Measurements from ENCODE around the gene RBBP9.

RBBP9 gene

GRCh38 chr20:18466894-18467730 lies 29.9 kb downstream of the RBBP9 start, which contains the start of the genes DZANK1 and POLR3F:
Gene DZANK1, minus strand, starts transcription at chr20:18467030. Its CDS starts 1,672 bp downstream, at chr20:18465358.
Gene POLR3F, plus strand, starts transcription at chr20:18467390. Its CDS starts 117 bp downstream, at chr20:18467507.
- H3K27ac ChIP-seq: peak within 1 kb of the TSS; percentile 96
- TF ChIP-seq, protein P1, sequence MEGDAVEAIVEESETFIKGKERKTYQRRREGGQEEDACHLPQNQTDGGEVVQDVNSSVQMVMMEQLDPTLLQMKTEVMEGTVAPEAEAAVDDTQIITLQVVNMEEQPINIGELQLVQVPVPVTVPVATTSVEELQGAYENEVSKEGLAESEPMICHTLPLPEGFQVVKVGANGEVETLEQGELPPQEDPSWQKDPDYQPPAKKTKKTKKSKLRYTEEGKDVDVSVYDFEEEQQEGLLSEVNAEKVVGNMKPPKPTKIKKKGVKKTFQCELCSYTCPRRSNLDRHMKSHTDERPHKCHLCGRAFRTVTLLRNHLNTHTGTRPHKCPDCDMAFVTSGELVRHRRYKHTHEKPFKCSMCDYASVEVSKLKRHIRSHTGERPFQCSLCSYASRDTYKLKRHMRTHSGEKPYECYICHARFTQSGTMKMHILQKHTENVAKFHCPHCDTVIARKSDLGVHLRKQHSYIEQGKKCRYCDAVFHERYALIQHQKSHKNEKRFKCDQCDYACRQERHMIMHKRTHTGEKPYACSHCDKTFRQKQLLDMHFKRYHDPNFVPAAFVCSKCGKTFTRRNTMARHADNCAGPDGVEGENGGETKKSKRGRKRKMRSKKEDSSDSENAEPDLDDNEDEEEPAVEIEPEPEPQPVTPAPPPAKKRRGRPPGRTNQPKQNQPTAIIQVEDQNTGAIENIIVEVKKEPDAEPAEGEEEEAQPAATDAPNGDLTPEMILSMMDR (IDR thresholded peaks at IDR 0.05; ENCODE audit: low read depth, low read length): no peak
- no peaks in the 10 kb centered on the region for H3K9me3 ChIP-seq (ENCODE audit: severe bottlenecking)
- peak within 1 kb of the TSS; percentile 94 for H3K4me3 ChIP-seq (ENCODE audit: low read depth, low read length)
- peaks cover 5% of the 10 kb centered on the region for H3K36me3 ChIP-seq
- peak; percentile 97 for DNase-seq
- H3K27me3 ChIP-seq (ENCODE audit: insufficient read depth, low read depth, severe bottlenecking): no peaks in the 10 kb centered on the region

GRCh38 chr20:18466574-18466893 lies 30.5 kb downstream of the RBBP9 start:
- Histone ChIP-seq H3K36me3 (peaks cover 5% of the 10 kb centered on the region), H3K27me3 (ENCODE audit: insufficient read depth, low read depth, severe bottlenecking) (no peaks in the 10 kb centered on the region), H3K9me3 (ENCODE audit: severe bottlenecking) (no peaks in the 10 kb centered on the region), H3K4me3 (ENCODE audit: low read depth, low read length) (peak overlapping the region; percentile 94), H3K27ac (peak overlapping the region; percentile 96)
- TF ChIP-seq, protein P1 (IDR thresholded peaks at IDR 0.05; ENCODE audit: low read depth, low read length): no peak
- no peak for DNase-seq

DNA sequence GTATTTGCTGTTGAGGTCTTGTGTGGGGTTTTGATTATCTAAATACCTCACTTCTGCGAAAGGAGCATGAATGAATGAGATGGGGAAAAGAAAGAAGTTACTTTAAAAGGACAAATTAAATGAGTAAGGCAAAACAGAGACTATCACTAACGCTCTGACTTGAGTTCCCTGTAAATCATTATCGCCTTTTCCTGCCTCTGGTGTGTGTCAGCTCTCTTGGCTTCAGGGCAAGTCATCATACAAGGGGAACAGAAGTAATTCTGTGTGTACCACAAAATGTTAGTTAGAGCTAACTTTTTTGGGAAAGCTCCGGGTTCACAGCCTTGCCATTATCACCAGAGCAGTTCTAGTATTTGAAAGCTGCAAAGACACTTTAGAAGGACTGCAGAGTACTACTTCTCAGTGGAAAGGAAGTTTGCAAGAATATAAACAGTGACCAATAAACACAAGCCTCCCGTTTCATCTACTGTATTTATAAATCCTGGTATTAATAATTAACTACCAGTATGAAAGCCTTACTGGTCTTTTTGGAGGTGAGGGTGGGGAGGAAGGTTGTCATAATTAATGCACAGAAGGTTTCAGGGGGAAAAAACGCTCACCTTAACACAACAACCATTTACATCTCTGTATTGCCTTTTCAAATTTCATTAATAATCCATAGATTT lies 31.4 kb downstream of the RBBP9 start:
- DNase-seq: no peak
- H3K36me3 ChIP-seq: peaks cover 5% of the 10 kb centered on the region
- no peaks in the 10 kb centered on the region for H3K9me3 ChIP-seq (ENCODE audit: severe bottlenecking)
- H3K27me3 ChIP-seq (ENCODE audit: insufficient read depth, low read depth, severe bottlenecking): no peaks in the 10 kb centered on the region
- TF ChIP-seq, protein P1 (IDR thresholded peaks at IDR 0.05; ENCODE audit: low read depth, low read length): no peak
- H3K4me3 ChIP-seq (ENCODE audit: low read depth, low read length): no peak overlapping the region; the same call in 1 of the 2 replicates
- no peak overlapping the region for H3K27ac ChIP-seq

- H3K36me3 ChIP-seq: no peaks in the 10 kb centered on the region
- no peak overlapping the region for H3K27ac ChIP-seq
- TF ChIP-seq, protein P1 (IDR thresholded peaks at IDR 0.05; ENCODE audit: low read depth, low read length): no peak
- DNase-seq: no peak
- no peak overlapping the region for H3K4me3 ChIP-seq (ENCODE audit: low read depth, low read length)
- H3K27me3 ChIP-seq (ENCODE audit: insufficient read depth, low read depth, severe bottlenecking): no peaks in the 10 kb centered on the region
- no peaks in the 10 kb centered on the region for H3K9me3 ChIP-seq (ENCODE audit: severe bottlenecking)
Measured at GRCh38 chr20:18456600-18456999, 40.4 kb downstream of the RBBP9 start.

DNA sequence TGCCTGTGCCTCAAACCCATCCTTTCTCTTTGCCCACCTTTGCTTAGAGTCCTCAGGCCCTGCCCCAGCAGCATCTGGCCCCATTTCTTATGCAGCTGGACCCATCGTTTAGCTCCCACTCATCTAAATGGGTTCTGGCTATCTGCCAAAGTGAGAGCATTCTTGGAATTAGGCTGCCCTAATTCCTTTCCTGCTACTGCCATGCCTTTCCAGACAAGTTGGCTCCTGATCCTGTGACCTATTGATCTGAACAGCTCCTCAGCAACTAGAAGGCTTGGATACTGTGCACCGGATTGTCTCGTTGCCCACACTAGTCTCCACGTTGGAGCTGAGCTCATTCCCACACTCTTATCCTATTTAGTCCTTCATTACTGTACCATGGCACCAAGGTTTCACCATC lies 53.1 kb downstream of the RBBP9 start:
- no peaks in the 10 kb centered on the region; the same call in 1 of the 2 replicates for H3K36me3 ChIP-seq
- no peaks in the 10 kb centered on the region for H3K9me3 ChIP-seq (ENCODE audit: severe bottlenecking)
- no peak for DNase-seq
- H3K27ac ChIP-seq: no peak overlapping the region
- TF ChIP-seq, protein P1 (IDR thresholded peaks at IDR 0.05; ENCODE audit: low read depth, low read length): no peak
- H3K27me3 ChIP-seq (ENCODE audit: insufficient read depth, low read depth, severe bottlenecking): no peaks in the 10 kb centered on the region
- H3K4me3 ChIP-seq (ENCODE audit: low read depth, low read length): no peak overlapping the region
